ENCODE data around the gene ULK3. TPM values are rescaled to one million over a fixed set of nuclear protein-coding genes. Genes with fewer than 3 reads are reported as not detected.
"Not testable (repeated sequence)": the region's sequence is repeated elsewhere in the genome, so short reads cannot be mapped to it uniquely, and the experiment has no call there.

The ULK3 gene
- total RNA-seq: 26.5 TPM

DNA sequence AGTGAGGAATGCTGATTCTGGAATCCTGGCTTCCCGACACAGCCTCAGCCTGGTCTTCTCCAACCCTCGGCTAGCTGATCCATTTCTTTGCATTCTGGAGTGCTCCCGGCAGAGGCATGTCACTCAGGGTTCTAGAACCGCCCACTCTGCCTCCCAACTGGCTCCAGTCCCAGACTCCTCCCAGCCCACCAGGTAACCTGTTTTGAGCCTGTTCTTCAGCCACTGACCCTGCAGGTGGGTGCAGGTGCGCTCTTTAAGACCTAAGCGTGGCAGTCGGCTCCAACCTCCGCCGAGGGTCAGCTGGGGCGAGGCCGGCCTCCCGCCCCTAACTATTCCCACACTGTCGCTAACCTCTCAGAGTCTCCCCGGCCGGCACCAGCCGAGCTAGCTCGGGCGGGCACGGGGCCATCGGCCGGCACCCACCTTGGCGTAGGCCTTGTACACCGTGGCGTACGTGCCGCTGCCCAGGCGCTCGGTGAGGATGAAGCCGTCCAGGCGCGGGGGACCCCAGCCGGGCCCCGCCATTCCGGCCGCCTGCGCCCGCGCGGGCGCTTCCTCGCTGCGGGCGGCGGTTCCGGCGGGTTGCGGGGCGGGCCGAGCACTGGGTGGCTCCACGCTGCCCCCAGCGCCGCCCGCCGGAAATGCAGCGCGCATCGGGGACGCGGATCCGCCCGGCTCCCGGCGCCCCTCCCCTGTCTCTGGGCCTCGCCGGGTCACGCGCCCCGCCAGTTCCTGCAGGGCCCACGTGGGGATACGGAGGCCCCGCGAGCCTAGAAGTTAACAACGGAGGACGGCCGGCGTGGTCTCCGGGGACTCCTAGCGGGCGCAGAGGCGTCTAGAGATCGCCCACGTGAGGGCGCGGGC lies at the start of gene ULK3:
ULK3 (minus strand) TSS at position 576 of the 864 bp plus-strand sequence; CDS start at position 525, 51 bp downstream.
- peak; percentile 94 for ATAC-seq
- intact Hi-C loops (cut with DNase I): loop anchor here (10.0 kb wide), 1 partner anchor 68 kb away; no protein-coding TSS in a partner anchor
- DNase-seq (ENCODE audit: low spot score): peak; percentile 94

GRCh38 chr15:74892313-74892712 lies 49.4 kb upstream of the ULK3 start:
- ATAC-seq (no peak), DNase-seq (ENCODE audit: low spot score) (no peak)
- intact Hi-C loops (cut with DNase I): loop anchor here (10.0 kb wide), 1 partner anchor 58 kb away; no protein-coding TSS in a partner anchor

DNA sequence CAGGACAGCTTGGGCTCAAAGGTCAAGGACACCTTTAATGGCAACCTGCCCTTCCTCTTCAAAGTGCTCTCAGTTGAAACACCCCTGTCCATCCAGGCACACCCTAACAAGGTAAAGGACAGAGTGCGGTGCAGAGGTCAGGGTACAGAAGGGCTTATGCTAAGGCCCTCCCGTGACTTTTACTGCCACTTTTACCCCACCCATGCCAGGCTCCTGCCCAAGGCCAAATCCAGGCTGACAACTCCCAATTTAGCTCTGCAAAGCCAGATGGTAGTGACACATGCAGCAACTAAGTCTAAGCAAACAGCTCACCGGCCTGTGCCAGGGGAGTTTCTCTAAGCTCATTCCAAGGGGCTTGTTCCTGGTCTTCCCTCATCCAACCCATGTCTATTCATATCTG lies 48.5 kb upstream of the ULK3 start:
- intact Hi-C loops (cut with DNase I): loop anchor here (10.0 kb wide), 1 partner anchor 57 kb away; no protein-coding TSS in a partner anchor
- DNase-seq (ENCODE audit: low spot score) (no peak), ATAC-seq (no peak)

GRCh38 chr15:74890665-74890960 lies 47.7 kb upstream of the ULK3 start:
- DNase-seq (ENCODE audit: low spot score) (no peak), ATAC-seq (no peak)
- intact Hi-C loops (cut with DNase I): loop anchor here (10.0 kb wide), 1 partner anchor 56 kb away; no protein-coding TSS in a partner anchor

GRCh38 chr15:74889883-74890664 lies 47.1 kb upstream of the ULK3 start, which contains the start of gene MPI:
MPI (plus strand) TSS chr15:74890042; CDS start chr15:74890074, 32 bp downstream.
- peak; percentile 98 for ATAC-seq
- intact Hi-C loops (cut with DNase I): loop anchor here (10.0 kb wide), 1 partner anchor 55 kb away; no protein-coding TSS in a partner anchor

DNA sequence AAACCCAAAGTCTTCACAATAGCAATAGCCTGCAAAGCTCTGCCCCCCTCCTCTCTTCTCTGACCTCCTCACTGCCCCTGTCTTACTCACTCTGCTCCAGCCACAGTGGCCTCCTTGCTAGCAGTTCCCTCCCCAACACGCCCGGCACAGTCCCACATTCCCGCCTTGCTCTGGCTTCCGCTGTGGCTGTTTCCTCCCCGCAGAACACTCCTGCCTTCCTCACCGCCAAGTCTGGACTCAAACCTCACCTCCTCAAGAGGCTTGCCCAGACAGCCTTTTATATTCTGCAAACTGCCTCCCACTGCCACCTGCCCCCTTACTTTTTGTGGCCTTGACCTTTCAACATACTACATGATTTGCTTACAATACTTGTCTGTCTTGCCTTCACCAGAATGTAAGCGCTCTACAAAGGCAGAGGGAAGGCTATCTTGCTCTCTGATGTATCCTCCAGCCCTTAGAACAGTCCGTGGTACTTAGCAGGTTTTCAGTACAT lies 46.5 kb upstream of the ULK3 start:
- intact Hi-C loops (cut with DNase I): no loop called here
- ATAC-seq: peak; percentile 78
- DNase-seq (ENCODE audit: low spot score): peak; percentile 69

More at GRCh38 chr15:74889883-74890664, 47.1 kb upstream of the ULK3 start, which contains the start of gene MPI:
- DNase-seq (ENCODE audit: low spot score): peak; percentile 90

DNA sequence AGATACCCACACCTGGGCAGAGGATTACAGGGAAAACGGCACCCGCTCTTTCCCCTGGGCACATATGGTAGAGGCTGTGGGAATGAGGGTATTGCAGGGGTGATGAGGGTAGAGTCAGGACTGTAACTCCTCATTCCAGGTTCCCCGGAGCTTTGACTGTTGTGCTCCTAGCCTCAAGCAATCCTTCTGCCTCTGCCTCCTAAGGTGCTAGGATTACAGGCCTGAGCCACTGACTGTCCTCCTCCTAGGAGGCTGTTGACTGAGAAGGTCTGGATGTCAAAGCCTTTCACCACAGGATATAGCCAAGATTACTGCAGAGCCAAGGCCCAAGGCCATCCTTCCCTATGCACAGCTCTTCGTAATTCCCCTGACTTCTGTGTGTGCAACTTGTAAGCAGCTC lies 45.8 kb upstream of the ULK3 start:
- no peak for ATAC-seq
- DNase-seq (ENCODE audit: low spot score): no peak
- intact Hi-C loops (cut with DNase I): no loop called here

- DNase-seq (ENCODE audit: low spot score); intact Hi-C loops (cut with DNase I); ATAC-seq: not testable (repeated sequence)
Observed at GRCh38 chr15:74887537-74888193, 44.7 kb upstream of the ULK3 start.

DNA sequence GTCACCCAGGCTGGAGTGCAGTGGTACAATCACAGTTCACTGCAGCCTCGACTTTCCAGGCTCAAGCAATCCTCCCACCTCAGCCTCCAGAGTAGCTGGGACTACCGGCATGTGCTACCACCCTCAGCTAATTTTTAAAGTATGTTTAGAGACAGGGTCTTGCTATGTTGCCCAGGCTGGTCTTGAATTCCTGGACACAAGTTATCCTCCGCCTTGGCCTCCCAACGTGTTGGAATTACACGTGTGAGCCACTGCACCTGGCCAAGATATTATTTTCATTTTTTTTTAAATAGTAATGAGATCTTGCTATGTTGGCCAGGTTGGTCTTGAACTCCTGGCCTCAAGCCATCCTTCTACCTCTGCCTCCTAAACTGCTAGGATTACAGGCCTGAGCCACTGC lies 42.5 kb upstream of the ULK3 start:
- intact Hi-C loops (cut with DNase I): no loop called here
- no peak for DNase-seq (ENCODE audit: low spot score)
- no peak for ATAC-seq

- DNase-seq (ENCODE audit: low spot score) (no peak), ATAC-seq (no peak)
- intact Hi-C loops (cut with DNase I): no loop called here
Observed at GRCh38 chr15:74884428-74885223, 41.7 kb upstream of the ULK3 start.

DNA sequence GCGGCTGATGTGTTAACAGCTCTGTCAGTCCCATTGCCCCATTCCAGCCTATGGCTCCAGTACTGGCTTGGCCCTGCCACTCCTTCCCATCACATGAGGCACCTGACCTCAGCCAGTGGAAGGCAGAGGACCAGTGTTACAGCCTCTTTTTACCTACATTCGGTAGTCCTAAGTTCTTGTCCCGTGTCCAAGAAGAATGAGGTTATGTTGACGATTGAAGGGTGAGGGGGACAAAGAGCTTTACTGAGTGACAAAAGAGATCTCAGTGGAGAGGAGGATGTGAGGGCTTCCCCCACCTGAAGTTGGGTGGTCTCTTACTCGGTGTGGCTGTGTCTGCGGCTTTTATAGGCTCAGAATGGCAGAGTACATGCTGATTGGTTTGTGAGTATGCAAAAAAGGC lies 39.6 kb upstream of the ULK3 start:
- DNase-seq (ENCODE audit: low spot score): no peak
- intact Hi-C loops (cut with DNase I): no loop called here
- no peak for ATAC-seq

DNA sequence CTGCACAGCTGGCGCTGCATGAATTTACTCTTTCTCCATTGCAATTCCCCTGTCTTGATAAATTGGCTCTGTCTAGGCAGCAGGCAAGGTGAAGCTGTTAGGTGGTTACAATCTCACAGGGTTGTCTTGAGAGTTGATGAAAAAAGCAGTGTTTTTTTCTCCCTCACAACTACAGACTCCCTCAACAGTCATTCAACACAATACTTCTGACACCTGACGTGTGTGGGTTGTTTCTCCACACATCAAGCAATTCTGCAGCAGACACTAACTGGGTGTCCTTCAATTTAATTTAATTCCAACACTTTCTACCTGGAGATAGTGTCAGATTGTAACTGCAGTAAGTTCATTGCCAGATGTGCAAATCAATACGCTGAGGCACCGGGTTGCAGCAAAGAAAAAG lies 35.3 kb upstream of the ULK3 start:
- intact Hi-C loops (cut with DNase I): no loop called here
- ATAC-seq: no peak

DNA sequence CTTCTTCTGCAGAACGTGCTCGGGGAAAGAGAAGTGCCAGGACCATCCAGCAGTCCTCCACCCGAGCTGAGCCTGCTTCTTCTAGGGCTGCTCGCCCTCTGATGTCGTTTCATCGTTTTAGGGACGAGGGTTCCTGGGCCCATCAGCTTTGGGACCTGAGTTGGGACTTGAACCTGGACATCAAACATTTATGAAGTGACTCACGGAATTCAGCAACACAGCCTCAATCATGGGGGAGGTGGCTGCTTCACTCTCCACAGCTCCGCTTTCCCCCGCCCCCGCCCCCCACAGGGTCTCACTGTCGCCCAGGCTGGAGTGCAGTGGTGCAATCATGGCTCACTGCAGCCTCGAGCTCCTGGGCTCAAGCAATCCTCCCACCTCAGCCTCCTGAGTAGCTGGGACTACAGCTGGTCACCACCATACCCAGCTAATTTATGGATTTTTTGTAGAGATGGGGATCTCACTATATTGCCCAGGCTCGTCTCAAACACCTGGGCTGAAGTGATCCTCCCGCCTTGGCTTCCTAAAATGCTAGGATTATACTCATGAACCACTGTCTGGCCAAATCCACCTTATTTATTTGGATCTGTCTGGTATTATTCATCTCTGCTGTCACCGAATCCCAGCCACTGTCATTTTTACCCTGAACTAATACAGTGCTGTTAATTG lies 30.9 kb upstream of the ULK3 start:
- DNase-seq (ENCODE audit: low spot score): peak; percentile 60
- peak; percentile 29 for ATAC-seq
- intact Hi-C loops (cut with DNase I): no loop called here

More for the DNA sequence above, 35.3 kb upstream of the ULK3 start:
- DNase-seq (ENCODE audit: low spot score): no peak

GRCh38 chr15:74873036-74873755 lies 30.2 kb upstream of the ULK3 start, which contains the start of gene SCAMP2:
SCAMP2 (minus strand) TSS chr15:74873365; CDS start chr15:74873255, 110 bp downstream.
- DNase-seq (ENCODE audit: low spot score) (peak; percentile 94), ATAC-seq (peak; percentile 97)
- intact Hi-C loops (cut with DNase I): no loop called here

DNA sequence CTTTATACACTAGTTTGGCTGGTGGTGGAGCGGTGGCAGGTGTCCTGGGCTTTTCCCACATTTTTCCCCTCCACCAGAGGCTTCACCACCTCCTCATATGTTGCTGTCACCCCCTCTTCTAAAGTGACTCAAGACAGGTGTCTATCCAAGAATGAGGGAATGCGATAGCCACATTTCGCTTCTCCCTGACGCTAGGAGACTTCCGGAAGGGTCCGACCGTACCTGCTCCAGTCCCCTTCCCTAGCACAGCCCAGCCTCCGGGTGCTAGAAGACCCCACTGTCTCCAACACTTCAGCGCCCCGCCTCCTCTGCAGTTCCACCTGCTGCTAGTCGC lies 29.7 kb upstream of the ULK3 start:
- intact Hi-C loops (cut with DNase I): no loop called here
- ATAC-seq: no peak
- no peak for DNase-seq (ENCODE audit: low spot score)

- ATAC-seq (no peak), DNase-seq (ENCODE audit: low spot score) (no peak)
- intact Hi-C loops (cut with DNase I): no loop called here
Observed at GRCh38 chr15:74870436-74871215, 27.7 kb upstream of the ULK3 start.

Data from sciatic nerve (tissue), 2 donors.